ENCODE data around the gene DEDD2.
"Not testable (repeated sequence)": the region's sequence is repeated elsewhere in the genome, so short reads cannot be mapped to it uniquely, and the experiment has no call there.

Gene DEDD2, protein sequence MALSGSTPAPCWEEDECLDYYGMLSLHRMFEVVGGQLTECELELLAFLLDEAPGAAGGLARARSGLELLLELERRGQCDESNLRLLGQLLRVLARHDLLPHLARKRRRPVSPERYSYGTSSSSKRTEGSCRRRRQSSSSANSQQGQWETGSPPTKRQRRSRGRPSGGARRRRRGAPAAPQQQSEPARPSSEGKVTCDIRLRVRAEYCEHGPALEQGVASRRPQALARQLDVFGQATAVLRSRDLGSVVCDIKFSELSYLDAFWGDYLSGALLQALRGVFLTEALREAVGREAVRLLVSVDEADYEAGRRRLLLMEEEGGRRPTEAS

GRCh38 chr19:42217520-42218437 is at the start of gene DEDD2:
Gene DEDD2, minus strand, starts transcription at chr19:42217677. Its CDS starts 670 bp downstream, at chr19:42217007.
- DNase-seq (ENCODE audit: low spot score in 2 of 2) (peak; percentile 100), ATAC-seq (peak; percentile 85)
- Mint-ChIP-seq H3K4me3 (peak within 1 kb of the TSS; percentile 94), H3K4me1 (peaks cover 77% of the 10 kb centered on the region), H3K36me3 (peaks cover 66% of the 10 kb centered on the region), H3K9me3 (no peaks in the 10 kb centered on the region), H3K27ac (peak within 1 kb of the TSS; percentile 99)

DNA sequence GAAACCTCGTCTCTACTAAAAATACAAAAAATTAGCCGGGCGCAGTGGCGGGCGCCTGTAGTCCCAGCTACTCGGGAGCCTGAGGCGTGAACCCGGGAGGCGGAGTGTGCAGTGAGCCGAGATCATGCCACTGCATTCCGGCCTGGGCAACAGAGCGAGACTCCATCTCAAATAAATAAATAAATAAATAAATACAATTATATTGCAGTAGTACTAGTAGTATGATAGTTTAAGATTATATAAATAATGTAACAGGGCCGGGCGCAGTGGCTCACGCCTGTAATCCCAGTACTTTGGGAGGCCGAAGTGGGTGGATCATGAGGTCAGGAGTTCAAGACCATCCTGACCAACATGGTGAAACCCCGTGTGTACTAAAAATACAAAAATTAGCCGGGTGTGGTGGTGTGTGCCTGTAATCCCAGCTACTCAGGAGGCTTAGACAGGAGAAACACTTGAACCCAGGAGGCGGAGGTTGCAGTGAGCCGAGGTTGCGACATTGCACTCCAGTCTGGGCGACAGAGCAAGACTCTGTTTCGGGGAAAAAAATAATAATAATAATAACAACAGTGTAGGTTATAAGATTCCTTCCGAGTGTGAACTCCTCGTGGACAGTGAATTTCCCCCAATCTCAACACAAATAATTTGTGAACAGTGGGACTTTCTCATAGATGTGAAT is 49.6 kb upstream of the DEDD2 start:
- not testable (repeated sequence) for H3K4me3 Mint-ChIP-seq; H3K9me3 Mint-ChIP-seq; H3K36me3 Mint-ChIP-seq; H3K4me1 Mint-ChIP-seq; H3K27ac Mint-ChIP-seq; ATAC-seq; DNase-seq (ENCODE audit: low spot score in 2 of 2)

- H3K4me3 Mint-ChIP-seq; H3K36me3 Mint-ChIP-seq; H3K27ac Mint-ChIP-seq; DNase-seq (ENCODE audit: low spot score in 2 of 2); H3K9me3 Mint-ChIP-seq; ATAC-seq: not testable (repeated sequence)
- H3K4me1 Mint-ChIP-seq = peaks cover 12% of the 10 kb centered on the region
Observed at GRCh38 chr19:42266105-42266504, 48.6 kb upstream of the DEDD2 start.

DNA sequence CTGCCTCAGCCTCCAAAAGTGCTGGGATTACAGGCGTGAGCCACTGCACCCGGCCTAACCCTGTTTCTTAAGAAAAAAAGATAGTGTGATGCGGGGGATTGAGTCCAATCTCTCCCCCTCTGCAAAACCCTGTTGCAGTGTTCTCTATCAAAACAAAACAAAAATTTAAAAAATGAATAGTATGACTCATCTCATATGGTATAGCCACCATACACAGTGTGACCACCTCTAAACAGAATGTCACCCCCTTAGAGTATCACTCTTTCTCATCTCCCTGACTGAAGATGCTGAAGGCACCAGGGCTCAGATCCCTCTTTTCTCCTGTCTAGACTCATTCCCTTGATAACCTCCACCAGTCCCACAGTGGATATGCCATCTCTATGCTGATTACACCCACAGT is 44.3 kb upstream of the DEDD2 start:
- Mint-ChIP-seq H3K4me1 (peaks cover 12% of the 10 kb centered on the region), H3K4me3 (no peak overlapping the region), H3K36me3 (no peaks in the 10 kb centered on the region), H3K27ac (peak overlapping the region; percentile 72), H3K9me3 (no peaks in the 10 kb centered on the region)
- no peak for DNase-seq (ENCODE audit: low spot score in 2 of 2)
- ATAC-seq = peak; percentile 87

DNA sequence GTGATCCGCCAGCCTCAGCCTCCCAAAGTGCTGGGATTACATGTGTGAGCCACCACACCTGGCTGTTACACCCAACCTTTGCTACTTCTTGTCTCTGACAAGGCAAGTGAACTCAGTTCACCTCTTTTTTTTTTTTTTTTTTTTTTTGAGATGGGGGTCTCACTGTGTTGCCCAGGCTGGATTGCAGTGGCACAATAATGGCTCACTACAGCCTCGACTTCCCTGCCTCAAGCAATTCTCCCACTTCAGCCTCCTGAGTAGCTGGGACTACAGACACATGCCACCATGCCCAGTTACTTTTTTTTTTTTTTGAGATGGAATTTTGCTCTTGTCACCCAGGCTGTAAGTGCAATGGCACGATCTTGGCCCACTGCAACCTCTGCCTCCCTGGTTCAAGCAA is 40.4 kb upstream of the DEDD2 start:
- H3K4me3 Mint-ChIP-seq; ATAC-seq; H3K9me3 Mint-ChIP-seq; H3K36me3 Mint-ChIP-seq; H3K27ac Mint-ChIP-seq; DNase-seq (ENCODE audit: low spot score in 2 of 2): not testable (repeated sequence)
- H3K4me1 Mint-ChIP-seq = peaks cover 29% of the 10 kb centered on the region

DNA sequence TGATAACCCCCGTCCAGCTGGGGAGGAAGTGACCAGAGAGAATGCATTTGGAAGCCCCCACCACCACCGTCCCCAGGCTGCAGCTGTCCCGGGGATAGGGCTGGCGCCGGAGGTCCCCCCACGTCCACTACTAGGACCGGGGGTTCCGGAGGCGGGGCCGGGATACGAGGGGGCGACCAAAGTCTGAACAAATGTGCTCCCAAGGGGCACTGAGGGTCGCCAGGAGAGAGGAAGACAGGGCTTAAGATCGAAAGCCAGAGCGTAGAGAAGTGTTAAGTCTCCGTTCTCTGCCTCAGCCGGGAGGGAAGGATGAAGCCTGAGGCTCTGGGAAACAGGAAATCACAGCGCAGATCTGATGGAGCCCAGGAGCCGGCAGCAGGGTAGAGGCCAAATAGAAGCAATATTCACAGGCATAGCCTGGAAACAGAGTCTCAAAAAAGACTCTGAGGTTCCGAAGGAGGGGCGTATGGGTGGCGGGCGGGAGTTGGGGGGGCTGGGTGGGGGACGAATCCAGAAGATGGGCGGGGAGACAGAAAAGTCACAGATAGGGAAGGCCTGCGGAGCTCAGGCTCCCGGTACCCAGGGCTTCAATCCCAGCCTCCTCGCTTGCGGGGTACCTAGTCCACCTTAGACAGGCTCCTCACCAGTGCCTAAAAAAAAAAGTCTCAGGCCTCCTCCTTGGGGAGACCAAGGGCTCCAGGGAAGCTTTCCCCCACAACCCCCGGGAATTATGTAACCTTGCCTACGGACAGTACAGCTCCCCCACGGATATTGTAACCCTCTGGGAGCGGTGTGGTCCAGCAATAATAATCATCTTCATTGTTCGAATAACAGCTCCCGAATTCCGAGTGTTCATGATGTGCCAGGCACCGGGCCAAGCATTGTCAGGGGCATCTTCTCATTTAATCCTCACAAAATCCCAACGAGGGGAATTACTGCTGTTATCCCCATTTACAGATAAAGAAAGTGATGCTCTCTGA is 38.6 kb upstream of the DEDD2 start:
- peaks cover 32% of the 10 kb centered on the region for H3K4me1 Mint-ChIP-seq
- peak overlapping the region; percentile 99 for H3K27ac Mint-ChIP-seq

DNA sequence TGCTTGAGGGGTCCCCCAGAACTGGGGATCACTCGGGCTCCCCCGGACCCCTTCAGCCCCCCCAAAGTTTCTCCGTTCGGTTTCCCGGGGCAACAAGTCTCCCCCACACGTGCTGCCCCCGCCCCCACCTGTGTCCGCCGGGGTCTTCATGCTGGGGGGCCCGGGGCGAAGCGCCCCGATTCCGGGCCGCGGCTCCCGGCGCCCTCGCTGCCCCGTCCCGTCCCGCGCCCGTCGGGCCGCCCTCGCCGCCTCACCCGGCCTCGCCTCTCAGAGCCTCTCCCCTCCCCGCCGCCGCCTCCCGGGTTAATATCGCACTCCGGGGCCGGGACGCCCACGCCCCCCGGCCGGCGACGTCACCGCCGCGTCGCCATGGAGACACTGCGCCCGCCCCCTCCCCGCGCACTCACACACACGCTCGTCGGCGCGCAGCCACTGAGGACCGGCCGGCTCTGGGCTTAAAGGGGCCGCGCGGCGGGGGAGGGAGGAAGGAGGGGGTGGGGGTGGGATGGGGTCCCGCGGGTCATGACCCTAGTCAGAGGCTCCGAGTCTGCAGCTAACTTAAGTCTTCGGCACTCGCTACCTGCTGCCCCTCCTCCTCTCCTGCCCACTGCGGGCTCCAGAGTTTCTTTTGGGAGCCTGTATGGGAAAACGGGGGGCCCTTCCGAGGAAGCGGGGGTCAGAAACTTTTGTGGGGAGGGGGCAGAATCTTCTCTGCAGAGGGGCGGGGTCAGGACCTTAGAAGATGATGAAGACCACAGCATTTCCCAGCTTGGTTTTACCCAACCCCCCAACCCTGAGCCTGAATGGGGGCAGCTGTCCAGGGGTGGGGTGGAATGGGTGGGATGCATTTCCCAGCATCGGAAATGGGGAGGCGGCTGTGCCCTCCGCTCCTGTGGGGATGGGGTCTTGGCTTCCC is 37.6 kb upstream of the DEDD2 start, which contains the start of gene ERF:
TSS of gene ERF (minus strand) at position 279 of the 916 bp plus-strand sequence. CDS start at position 150, 129 bp downstream.
- Mint-ChIP-seq H3K4me3 (peak within 1 kb of the TSS; percentile 95), H3K9me3 (no peaks in the 10 kb centered on the region), H3K27ac (peak within 1 kb of the TSS; percentile 99), H3K36me3 (peaks cover 8% of the 10 kb centered on the region), H3K4me1 (peaks cover 32% of the 10 kb centered on the region)
- peak; percentile 94 to 97 for DNase-seq (ENCODE audit: low spot score in 2 of 2)
- peak; percentile 88 for ATAC-seq

More for the DNA sequence above, 38.6 kb upstream of the DEDD2 start:
- no peaks in the 10 kb centered on the region for H3K9me3 Mint-ChIP-seq
- peak overlapping the region; percentile 95 for H3K4me3 Mint-ChIP-seq
- H3K36me3 Mint-ChIP-seq = peaks cover 8% of the 10 kb centered on the region
- DNase-seq (ENCODE audit: low spot score in 2 of 2) = no peak
- ATAC-seq = no peak

DNA sequence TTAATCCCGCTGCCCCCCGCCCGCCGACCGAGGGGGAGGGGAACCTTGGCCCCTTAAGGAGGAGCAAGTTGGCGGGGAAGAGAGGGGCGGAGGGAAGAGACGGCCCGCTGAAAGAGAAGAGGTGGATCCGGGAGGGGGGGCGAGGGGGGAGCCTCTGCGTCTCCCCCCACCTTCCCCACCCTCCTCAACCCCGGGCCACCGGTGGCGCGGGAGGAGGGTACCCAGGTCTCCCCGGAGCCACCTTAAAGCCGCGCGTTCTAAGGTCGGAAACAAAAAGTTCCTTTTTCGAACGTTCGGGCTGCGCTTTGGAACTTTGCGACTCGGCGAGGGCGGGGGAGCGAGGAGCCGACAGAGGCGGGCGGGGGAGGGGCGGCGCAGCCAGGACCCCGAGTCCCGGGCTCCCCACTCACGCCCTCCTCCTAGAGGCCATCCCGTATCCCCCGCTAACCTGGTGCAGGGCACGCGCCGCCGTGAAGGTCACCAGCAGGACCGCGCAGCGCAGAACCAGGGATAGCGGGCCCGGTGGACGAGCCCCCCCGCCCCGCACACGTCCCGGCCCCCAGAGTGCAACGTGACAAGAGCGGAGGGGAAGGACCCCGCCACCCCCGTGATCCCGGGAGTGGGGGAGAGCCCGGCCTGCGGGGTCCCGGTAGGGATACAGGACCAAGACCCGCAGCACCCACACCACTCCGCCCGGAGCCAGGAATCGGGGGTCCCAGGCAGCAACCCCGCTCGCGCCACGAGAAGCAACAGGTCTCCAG is 36.8 kb upstream of the DEDD2 start:
- peak overlapping the region; percentile 95 for H3K4me3 Mint-ChIP-seq
- H3K36me3 Mint-ChIP-seq = peaks cover 16% of the 10 kb centered on the region
- H3K27ac Mint-ChIP-seq = peak overlapping the region; percentile 99
- DNase-seq (ENCODE audit: low spot score in 2 of 2) = peak; percentile 50 to 87
- peaks cover 32% of the 10 kb centered on the region for H3K4me1 Mint-ChIP-seq
- no peaks in the 10 kb centered on the region for H3K9me3 Mint-ChIP-seq
- ATAC-seq = peak; percentile 42

DNA sequence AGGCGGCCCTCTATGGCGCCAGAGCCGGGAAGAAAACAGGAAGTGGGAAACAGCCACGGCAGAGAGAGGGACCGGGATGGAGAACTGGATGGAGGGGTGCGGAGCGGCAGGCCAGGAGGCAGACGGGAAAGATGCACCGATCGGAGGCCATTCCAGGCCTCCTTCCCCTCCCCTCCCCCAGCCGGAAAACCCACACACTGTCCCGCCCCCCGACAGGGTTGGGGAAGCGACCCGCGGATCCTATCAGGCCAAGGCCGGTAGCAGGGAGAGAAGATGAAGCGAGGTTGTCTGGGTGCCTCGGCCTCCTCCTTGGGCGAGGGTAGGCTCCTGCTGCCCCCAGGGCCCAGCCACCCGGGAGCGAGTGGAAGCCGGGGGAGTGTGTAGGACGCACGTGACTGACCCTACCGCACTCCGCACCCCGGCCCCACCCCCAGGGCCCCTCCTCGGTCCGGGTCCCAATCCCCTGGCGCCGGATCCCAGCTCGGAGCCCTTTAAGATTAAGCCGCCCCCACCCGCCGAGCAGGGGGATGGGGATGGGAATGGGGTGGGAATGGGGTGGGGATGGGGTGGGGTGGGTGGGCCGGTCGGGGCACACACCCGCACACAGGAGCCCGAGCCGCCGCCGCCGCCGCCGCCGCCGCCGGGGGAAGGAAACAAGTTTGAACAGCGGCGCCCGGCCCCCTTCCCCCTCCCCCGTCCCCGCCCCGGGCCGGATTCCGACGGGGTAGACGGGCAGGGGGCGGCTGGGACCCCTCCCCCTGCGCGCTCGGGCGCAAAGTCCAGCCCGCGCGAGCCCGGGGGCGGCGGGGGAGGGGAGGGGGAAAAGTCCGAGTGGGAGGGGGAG is 36.0 kb upstream of the DEDD2 start:
- peak; percentile 34 to 80 for DNase-seq (ENCODE audit: low spot score in 2 of 2)
- ATAC-seq = peak; percentile 23
- peak overlapping the region; percentile 95 for H3K4me3 Mint-ChIP-seq
- H3K36me3 Mint-ChIP-seq = peaks cover 24% of the 10 kb centered on the region
- H3K27ac Mint-ChIP-seq = peak overlapping the region; percentile 99
- no peaks in the 10 kb centered on the region for H3K9me3 Mint-ChIP-seq
- H3K4me1 Mint-ChIP-seq = peaks cover 32% of the 10 kb centered on the region

DNA sequence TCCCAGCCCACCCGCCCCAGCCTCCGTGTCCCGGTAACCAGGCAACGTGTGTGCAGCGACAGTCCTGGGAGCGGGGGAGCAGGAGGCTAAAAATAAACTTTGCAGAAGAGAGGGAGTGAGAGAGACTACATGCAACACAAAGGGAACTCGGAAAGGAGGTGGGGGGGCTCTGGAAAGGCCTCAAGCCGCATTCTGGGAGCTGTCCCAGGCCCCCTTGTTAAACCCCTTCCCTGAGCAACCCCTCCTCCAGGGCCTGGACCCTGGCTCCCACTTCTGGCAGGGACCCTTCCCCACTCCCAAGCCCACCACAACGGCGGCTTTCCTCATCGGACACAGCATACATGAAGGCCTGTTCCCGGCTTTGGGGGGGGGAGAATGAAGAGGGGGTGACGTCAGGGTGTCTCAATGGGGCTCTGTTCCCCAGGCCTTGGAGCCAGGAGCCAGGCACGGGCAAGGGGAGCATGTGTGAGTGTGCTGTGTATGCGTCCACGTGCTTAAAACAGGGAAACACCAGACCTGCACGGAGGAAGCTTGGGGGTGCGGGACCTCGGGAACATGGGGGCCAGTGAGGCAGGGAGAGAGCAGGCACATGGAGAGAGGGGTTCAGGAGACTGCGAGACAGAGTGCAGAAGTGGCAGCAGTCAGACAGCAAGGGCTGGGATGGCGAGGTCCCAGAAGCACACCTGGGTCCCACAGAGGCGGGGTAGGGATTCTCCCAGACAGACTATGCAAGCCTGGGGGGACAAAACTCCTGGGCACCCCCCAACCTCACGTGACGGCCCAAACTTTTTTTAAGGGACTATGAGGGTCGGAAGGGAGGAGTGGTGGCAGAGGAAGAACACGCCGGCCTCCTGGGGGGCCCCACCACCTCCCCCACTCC is 35.1 kb upstream of the DEDD2 start:
- Mint-ChIP-seq H3K36me3 (peaks cover 25% of the 10 kb centered on the region), H3K4me3 (peak overlapping the region; percentile 95), H3K9me3 (no peaks in the 10 kb centered on the region), H3K4me1 (peaks cover 32% of the 10 kb centered on the region), H3K27ac (peak overlapping the region; percentile 99)
- no peak for DNase-seq (ENCODE audit: low spot score in 2 of 2)
- ATAC-seq = no peak

DNA sequence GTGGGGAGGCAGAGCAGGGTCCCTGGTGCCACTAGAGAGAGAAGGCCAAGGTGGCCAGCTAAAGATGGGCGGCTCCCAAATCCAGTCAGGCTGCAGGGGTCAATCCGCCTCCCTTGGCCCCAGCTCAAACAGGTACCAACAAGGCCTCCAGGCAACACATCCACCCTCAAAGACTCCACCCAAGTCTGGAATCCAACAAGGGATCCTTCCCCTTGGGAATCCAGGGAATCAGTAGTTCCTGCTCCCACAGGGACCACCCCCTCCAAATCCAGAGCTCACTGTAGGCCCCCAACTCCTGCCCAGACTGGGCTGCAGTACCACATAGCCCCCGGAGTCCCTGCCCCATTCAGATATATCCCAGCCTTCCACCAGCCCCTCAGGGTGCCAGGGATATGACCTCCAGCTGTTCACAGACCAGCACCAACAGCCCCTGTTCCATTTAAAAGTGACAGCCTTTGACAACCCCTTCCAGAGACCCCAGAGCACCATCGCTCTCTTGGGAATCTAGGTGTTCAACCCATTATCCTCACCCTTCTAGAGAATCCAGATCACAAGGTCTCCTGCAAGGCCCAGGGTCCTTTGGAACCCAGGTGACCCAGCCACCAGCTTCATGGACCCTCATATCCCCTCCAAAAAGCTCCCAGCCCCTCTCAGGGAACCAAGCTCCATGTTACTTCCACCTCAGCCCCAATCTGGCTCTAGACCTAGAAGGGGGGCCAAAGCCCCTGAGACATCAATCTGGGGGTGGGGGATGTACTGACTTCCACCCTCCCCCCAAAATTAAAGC is 34.3 kb upstream of the DEDD2 start:
- H3K36me3 Mint-ChIP-seq = peaks cover 25% of the 10 kb centered on the region
- peaks cover 35% of the 10 kb centered on the region for H3K4me1 Mint-ChIP-seq
- ATAC-seq (no peak), DNase-seq (ENCODE audit: low spot score in 2 of 2) (no peak)
- peak overlapping the region; percentile 95 for H3K4me3 Mint-ChIP-seq
- no peaks in the 10 kb centered on the region for H3K9me3 Mint-ChIP-seq
- H3K27ac Mint-ChIP-seq = peak overlapping the region; percentile 99

Measured in stimulated activated effector memory CD8-positive, alpha-beta T cell treated with anti-CD3 and anti-CD28 coated beads, Interleukin-12 subunit alpha, Interleukin-12 subunit beta, amount 100 ng/mL, for 72 hours (primary cell).